Trophoblast cell (in vitro differentiated cells and primary cell): Measurements from ENCODE around the gene GPR179.

Experiments used
- DNase-seq, 2 donors: peaks; one replicate each; pipeline ENCODE4 v3.0.0-alpha.2; 2016
- H2AFZ ChIP-seq: 2 replicates; pipeline ENCODE4 v1.6.1; 2013; ENCODE audit warnings: low read length, moderate library complexity, mild to moderate bottlenecking; ENCODE audit not compliant: insufficient read depth, poor library complexity
- H2AK5ac ChIP-seq: 2 replicates; pipeline ENCODE4 v1.6.1; 2013; ENCODE audit warnings: mild to moderate bottlenecking, low read length
- H2BK120ac ChIP-seq: 2 replicates; pipeline ENCODE4 v1.6.1; 2013; ENCODE audit warnings: low read length, mild to moderate bottlenecking, moderate library complexity; ENCODE audit not compliant: insufficient read depth, poor library complexity
- H2BK12ac ChIP-seq: 2 replicates; pipeline ENCODE4 v1.6.1; 2013; ENCODE audit warnings: mild to moderate bottlenecking, low read length, moderate library complexity
- H2BK5ac ChIP-seq: 2 replicates; pipeline ENCODE4 v1.6.1; 2013; ENCODE audit warnings: low read length, low read depth, moderate library complexity, mild to moderate bottlenecking; ENCODE audit not compliant: poor library complexity
- H3K14ac ChIP-seq: 2 replicates; pipeline ENCODE4 v1.6.1; 2013; ENCODE audit warnings: mild to moderate bottlenecking, low read length
- H3K18ac ChIP-seq: 2 replicates; pipeline ENCODE4 v1.6.1; 2013; ENCODE audit warnings: mild to moderate bottlenecking, low read length
- H3K23ac ChIP-seq: 2 replicates; pipeline ENCODE4 v1.6.1; 2013; ENCODE audit warnings: low read length
- H3K27ac ChIP-seq: 2 replicates; pipeline ENCODE4 v1.5.1; 2013; ENCODE audit warnings: low read depth, mild to moderate bottlenecking, inconsistent platforms, low read length, moderate library complexity
- H3K27me3 ChIP-seq: 2 replicates; pipeline ENCODE4 v1.6.1; 2013; ENCODE audit warnings: inconsistent platforms, mild to moderate bottlenecking, low read length, moderate library complexity; ENCODE audit not compliant: insufficient read depth
- H3K36me3 ChIP-seq, 2 experiments: 1 replicate in 1 of 2; 2 replicates in 1 of 2; pipeline ENCODE4 v1.6.1; 2013; ENCODE audit warnings: low read length in 2 of 2, mild to moderate bottlenecking in 2 of 2, moderate library complexity in 1 of 2; ENCODE audit not compliant: insufficient read depth in 2 of 2, control insufficient read depth in 1 of 2
- H3K4ac ChIP-seq: 2 replicates; pipeline ENCODE4 v1.6.1; 2013; ENCODE audit warnings: low read depth, mild to moderate bottlenecking, low read length, moderate library complexity
- H3K4me1 ChIP-seq, 2 experiments: 1 replicate in 1 of 2; 2 replicates in 1 of 2; pipeline ENCODE4 v1.6.1; 2013; ENCODE audit warnings: low read length in 2 of 2, mild to moderate bottlenecking in 2 of 2, moderate library complexity in 1 of 2; ENCODE audit not compliant: insufficient read depth in 2 of 2, control insufficient read depth in 1 of 2
- H3K4me2 ChIP-seq: 2 replicates; pipeline ENCODE4 v1.6.1; 2013; ENCODE audit warnings: inconsistent platforms, mild to moderate bottlenecking, low read length, moderate library complexity
- H3K4me3 ChIP-seq: 2 replicates; pipeline ENCODE4 v1.5.1; 2013; ENCODE audit warnings: mild to moderate bottlenecking, low read depth, low read length, inconsistent platforms
- H3K79me1 ChIP-seq: one replicate; pipeline ENCODE4 v1.6.1; 2013; ENCODE audit warnings: low read length
- H3K79me2 ChIP-seq: 2 replicates; pipeline ENCODE4 v1.6.1; 2013; ENCODE audit warnings: low read length, mild to moderate bottlenecking; ENCODE audit not compliant: control insufficient read depth, insufficient read depth, poor library complexity
- H3K9ac ChIP-seq: 2 replicates; pipeline ENCODE4 v1.6.1; 2013; ENCODE audit warnings: mild to moderate bottlenecking, low read length
- H3K9me3 ChIP-seq: 2 replicates; pipeline ENCODE4 v1.6.1; 2013; ENCODE audit warnings: low read depth, mild to moderate bottlenecking, control low read depth, inconsistent platforms, low read length; ENCODE audit not compliant: insufficient read depth
- H4K12ac ChIP-seq: 2 replicates; pipeline ENCODE4 v1.6.1; 2013; ENCODE audit warnings: low read depth, mild to moderate bottlenecking, low read length, moderate library complexity
- H4K8ac ChIP-seq: 2 replicates; pipeline ENCODE4 v1.6.1; 2013; ENCODE audit warnings: low read depth, mild to moderate bottlenecking, low read length, moderate library complexity
- H4K91ac ChIP-seq: one replicate; pipeline ENCODE4 v1.6.1; 2013; ENCODE audit warnings: low read depth, mild to moderate bottlenecking, low read length, moderate library complexity
- WGBS: extraction: QIAGEN DNeasy Blood & Tissue Kit; methylation state at CpG from one replicate; pipeline ENCODE4 v1.1.7; 2013; ENCODE audit warnings: missing lambda C conversion rate; ENCODE audit not compliant: insufficient read length, insufficient coverage; ENCODE audit errors: extremely low coverage; 5-methylcytosine and 5-hydroxymethylcytosine counted together

Gene GPR179

DNA sequence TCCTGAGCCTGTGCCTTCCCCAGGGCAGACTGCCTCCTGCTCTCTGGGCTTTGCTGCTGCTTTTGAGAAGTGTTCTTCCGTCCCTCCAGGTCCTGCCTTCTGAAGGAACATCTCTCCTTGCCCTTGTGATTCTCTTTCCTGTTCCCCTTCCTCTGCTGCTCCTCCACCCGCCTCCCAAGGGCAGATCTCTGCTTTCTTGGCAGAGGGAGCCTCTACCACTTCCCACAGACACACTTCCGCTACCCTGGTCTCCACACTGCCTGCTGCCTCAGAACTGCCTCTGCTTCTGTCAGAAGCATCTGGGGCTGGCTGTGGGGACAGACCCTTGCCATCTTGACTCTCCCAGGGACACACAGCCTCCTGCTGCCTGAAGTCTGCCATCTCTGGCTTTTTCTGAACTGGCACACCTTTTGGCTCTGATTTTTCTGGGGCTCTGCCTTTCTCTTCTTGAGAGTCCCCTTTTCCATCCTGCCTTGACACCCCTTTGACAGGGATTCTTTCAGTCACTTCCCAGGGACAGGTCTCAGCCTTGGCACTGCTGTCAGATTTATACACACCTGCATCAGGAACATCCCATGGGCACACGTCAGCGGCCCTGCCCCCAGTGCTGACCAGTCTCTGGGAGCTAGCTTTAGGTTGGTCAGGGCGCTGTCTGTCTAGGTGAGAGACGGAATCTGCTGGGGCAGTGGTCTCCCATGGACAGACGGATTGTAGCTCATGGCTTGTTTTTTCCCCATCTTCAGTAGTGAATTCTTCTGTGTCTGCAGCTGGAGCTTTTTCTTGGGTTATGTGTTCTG, 16.6 kb downstream of the GPR179 start:
- Histone ChIP-seq H2AK5ac (no peak overlapping the region), H3K79me2 (no peaks in the 10 kb centered on the region), H3K79me1 (no peaks in the 10 kb centered on the region), H3K4me2 (no peak overlapping the region), H2AFZ (no peak overlapping the region), H3K27ac (no peak overlapping the region), H4K12ac (no peak overlapping the region), H3K9ac (no peak overlapping the region), H2BK120ac (no peak overlapping the region), H3K27me3 (no peaks in the 10 kb centered on the region), H3K18ac (no peak overlapping the region), H3K4me1 (peaks cover 3 to 7% of the 10 kb centered on the region in 2 experiments), H3K36me3 (peaks cover 6 to 12% of the 10 kb centered on the region in 2 experiments), H3K4ac (no peak overlapping the region), H2BK12ac (no peak overlapping the region), H2BK5ac (no peak overlapping the region), H3K4me3 (no peak overlapping the region), H4K91ac (no peak overlapping the region), H3K14ac (no peak overlapping the region), H4K8ac (no peak overlapping the region), H3K9me3 (no peaks in the 10 kb centered on the region), H3K23ac (no peak overlapping the region)
- no CpG with 5 or more reads among the region's 8 CpGs for WGBS
- no peak for DNase-seq

DNA sequence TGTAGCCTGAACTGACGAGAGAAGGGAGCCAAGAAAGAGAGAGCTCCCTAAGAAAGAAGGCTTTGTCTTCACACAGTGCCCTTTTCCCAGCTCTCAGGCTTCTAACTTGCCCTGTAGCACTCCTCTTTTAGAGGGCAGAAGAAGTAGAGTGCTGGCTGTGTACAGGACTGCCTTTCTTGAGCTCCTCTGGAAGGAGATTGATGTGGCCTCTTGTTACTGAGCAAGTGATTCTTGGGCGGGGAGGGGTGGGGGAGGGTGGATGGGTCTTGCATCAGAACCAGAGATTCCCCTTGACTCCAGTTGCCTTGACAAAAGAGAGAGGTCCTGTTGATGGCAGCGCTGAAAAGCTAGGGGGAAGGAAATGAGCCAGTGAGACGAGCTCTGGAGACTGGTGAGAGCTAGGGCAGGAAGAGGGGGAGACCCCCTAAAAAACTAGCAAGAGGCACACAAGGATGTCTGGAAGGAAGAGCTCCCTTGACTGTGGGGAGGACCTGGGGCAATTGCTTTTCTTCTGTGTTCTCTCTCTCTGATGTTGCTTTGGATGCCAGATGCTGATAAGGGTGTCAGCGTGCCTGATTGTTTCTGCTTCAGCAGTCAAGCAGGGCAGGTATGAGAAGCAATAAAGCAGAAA, 18.4 kb downstream of the GPR179 start:
- Histone ChIP-seq H3K14ac (no peak overlapping the region), H4K8ac (no peak overlapping the region), H4K91ac (no peak overlapping the region), H2BK12ac (no peak overlapping the region), H3K79me1 (no peaks in the 10 kb centered on the region), H3K4me3 (no peak overlapping the region), H3K9ac (no peak overlapping the region), H3K4me2 (no peak overlapping the region), H2BK120ac (no peak overlapping the region), H3K79me2 (no peaks in the 10 kb centered on the region), H2AK5ac (no peak overlapping the region), H3K36me3 (peaks cover 6 to 12% of the 10 kb centered on the region in 2 experiments), H3K23ac (no peak overlapping the region), H3K9me3 (no peaks in the 10 kb centered on the region), H3K27ac (no peak overlapping the region), H2AFZ (no peak overlapping the region), H4K12ac (no peak overlapping the region), H2BK5ac (no peak overlapping the region), H3K18ac (no peak overlapping the region), H3K4ac (no peak overlapping the region), H3K27me3 (no peaks in the 10 kb centered on the region), H3K4me1 (peaks cover 10 to 18% of the 10 kb centered on the region in 2 experiments)
- no CpG with 5 or more reads among the region's 5 CpGs for WGBS
- no peak for DNase-seq

DNA sequence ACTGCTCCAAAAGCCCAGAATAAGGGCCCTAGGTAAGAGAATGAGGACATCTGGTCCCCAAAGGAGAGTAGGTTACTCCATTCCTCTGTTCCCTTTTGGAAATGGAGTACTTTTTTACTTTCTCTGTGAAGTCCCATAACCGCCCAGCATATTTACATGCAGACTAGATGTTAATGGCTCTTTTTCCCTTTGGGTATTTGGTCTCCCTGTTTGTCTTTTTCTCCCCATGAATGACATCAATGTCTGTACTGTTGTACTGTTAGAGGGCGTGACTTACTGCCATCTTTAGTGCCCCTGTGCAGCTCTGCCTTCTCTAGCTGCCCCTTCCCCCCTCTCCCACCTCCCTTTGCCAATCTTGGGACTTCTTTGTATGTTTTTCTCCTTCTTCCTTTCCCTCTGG, 19.0 kb downstream of the GPR179 start:
- no peak overlapping the region for H3K4me2 ChIP-seq
- no peak overlapping the region for H2AFZ ChIP-seq
- H3K27me3 ChIP-seq: no peaks in the 10 kb centered on the region
- H2BK12ac ChIP-seq: no peak overlapping the region
- no peak overlapping the region for H4K91ac ChIP-seq
- H2AK5ac ChIP-seq: no peak overlapping the region
- no peaks in the 10 kb centered on the region for H3K79me1 ChIP-seq
- H2BK5ac ChIP-seq: no peak overlapping the region
- H2BK120ac ChIP-seq: no peak overlapping the region
- H4K12ac ChIP-seq: no peak overlapping the region
- peaks cover 10 to 20% of the 10 kb centered on the region in 2 experiments for H3K4me1 ChIP-seq
- H3K36me3 ChIP-seq: peaks cover 6 to 12% of the 10 kb centered on the region in 2 experiments
- H3K14ac ChIP-seq: no peak overlapping the region
- H3K9ac ChIP-seq: no peak overlapping the region
- no peak overlapping the region for H4K8ac ChIP-seq
- no peak overlapping the region for H3K18ac ChIP-seq
- H3K27ac ChIP-seq: no peak overlapping the region
- H3K4me3 ChIP-seq: no peak overlapping the region
- no peaks in the 10 kb centered on the region for H3K9me3 ChIP-seq
- no peaks in the 10 kb centered on the region for H3K79me2 ChIP-seq
- no CpG with 5 or more reads among the region's 2 CpGs for WGBS
- DNase-seq: no peak
- no peak overlapping the region for H3K4ac ChIP-seq
- H3K23ac ChIP-seq: no peak overlapping the region

DNA sequence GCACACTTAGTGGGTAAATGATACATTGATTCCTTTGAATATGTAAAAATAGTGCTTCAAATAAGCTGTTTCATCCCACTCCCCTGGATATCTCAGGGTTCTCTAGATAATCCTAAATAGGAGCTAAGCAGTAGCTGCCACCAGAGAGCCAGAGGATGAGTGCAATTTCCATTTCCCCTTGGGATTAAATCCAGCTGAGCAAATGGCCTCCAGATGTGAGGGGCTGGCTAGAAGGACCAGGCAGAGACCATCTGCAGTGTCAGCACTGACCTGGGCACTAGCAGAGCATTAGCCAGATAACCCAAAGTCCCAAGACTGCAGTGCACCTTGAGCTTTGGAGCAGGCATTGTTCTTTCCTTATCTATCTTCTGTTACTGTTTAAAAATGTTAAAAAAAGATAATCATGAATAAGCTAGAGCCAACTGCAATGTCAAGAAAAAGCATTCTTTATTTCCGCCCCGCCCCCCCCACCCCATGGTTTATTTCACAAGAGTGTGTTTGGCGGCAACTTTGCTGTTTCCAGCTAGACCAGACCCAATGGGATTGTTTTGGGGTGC, 19.5 kb downstream of the GPR179 start:
- Histone ChIP-seq H3K79me1 (no peaks in the 10 kb centered on the region), H4K8ac (no peak overlapping the region), H3K36me3 (peaks cover 6 to 16% of the 10 kb centered on the region in 2 experiments), H3K9ac (no peak overlapping the region), H3K18ac (no peak overlapping the region), H2BK5ac (no peak overlapping the region), H3K4ac (no peak overlapping the region), H3K23ac (no peak overlapping the region), H2AFZ (no peak overlapping the region), H3K27ac (no peak overlapping the region), H3K4me1 (peaks cover 10 to 22% of the 10 kb centered on the region in 2 experiments), H3K27me3 (no peaks in the 10 kb centered on the region), H2AK5ac (no peak overlapping the region), H3K9me3 (no peaks in the 10 kb centered on the region), H3K4me2 (no peak overlapping the region), H3K14ac (no peak overlapping the region), H2BK12ac (no peak overlapping the region), H3K4me3 (no peak overlapping the region), H2BK120ac (no peak overlapping the region), H3K79me2 (no peaks in the 10 kb centered on the region), H4K12ac (no peak overlapping the region), H4K91ac (no peak overlapping the region)
- WGBS: no CpG with 5 or more reads among the region's 3 CpGs
- no peak for DNase-seq
